ENCODE results near the gene UMAD1.

The UMAD1 gene

GRCh38 chr7:7913504-7913903, 273.0 kb downstream of the UMAD1 start:
- DNase-seq (ENCODE audit: insufficient read length, low spot score) = no peak

DNA sequence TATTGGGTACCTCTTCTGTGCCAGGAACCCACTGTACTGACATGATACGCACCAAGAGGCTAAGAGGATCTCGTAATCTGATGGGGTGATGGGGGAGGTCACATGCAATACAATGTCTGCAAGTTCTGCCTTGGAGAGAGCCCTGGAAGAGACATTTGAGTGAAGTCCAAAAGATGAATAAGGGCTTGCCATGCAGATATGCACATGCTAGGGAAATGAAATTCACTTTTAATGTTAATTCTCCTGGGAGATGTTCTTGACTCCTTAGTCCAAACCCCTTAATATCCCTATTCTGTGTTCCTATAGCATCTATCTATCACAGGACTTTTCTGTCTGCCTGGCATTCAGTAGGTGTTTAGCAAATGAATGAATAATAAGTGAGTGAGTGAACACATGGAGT, 274.0 kb downstream of the UMAD1 start:
- peak; percentile 62 for FAIRE-seq
- DNase-seq (ENCODE audit: insufficient read length, low spot score) = no peak

More at GRCh38 chr7:7913504-7913903, 273.0 kb downstream of the UMAD1 start:
- no peak for FAIRE-seq

DNA sequence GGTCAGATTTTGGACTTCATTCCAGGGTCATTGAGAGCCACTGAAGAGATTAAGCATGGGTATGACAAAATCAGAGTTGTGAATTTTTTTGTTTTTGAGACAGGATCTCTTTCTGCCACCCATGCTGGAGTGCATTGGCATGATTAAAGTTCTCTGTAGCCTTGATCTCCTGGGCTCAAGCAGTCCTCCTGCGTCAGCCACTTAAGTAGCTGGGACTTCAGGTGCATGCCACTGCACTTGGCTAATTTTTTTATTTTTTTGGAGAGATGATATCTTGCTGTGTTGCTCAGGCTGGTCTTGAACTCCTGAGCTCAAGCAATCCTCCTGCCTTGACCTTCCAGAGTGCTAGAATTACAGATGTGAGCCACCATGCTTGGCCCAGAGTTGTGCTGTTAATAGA, 275.5 kb downstream of the UMAD1 start:
- no peak for FAIRE-seq
- no peak for DNase-seq (ENCODE audit: insufficient read length, low spot score)

GRCh38 chr7:7917593-7917992, 277.0 kb downstream of the UMAD1 start:
- DNase-seq (ENCODE audit: insufficient read length, low spot score) = no peak
- FAIRE-seq = no peak

- no peak for FAIRE-seq
- no peak for DNase-seq (ENCODE audit: insufficient read length, low spot score)
Observed at GRCh38 chr7:7918736-7919448, 278.3 kb downstream of the UMAD1 start.

DNA sequence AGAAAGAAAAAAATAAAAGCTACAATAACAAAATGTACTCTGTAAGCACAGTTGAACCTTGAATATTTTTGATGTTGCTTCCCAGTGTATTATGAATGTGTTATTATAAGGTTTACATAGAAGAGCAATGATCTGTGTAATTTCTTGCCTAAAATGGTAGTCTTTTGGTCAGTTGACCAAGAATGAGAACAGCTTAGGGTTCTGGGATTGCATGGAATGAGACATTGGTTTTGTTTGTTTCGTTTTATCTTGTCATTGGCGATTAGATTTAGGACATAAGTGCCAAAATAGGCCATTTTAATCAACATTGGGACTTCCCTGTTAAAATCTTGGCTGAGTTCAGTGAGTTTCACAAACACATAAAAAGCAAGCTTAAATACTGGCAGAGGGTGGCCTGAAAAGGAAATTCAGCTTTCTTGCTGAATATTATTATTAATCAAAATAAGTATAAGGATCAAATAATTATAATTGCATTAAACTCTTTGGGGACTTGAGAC, 278.9 kb downstream of the UMAD1 start:
- no peak for DNase-seq (ENCODE audit: insufficient read length, low spot score)
- no peak for FAIRE-seq

- FAIRE-seq (no peak), DNase-seq (ENCODE audit: insufficient read length, low spot score) (no peak)
Observed at GRCh38 chr7:7920056-7920455, 279.5 kb downstream of the UMAD1 start.

- FAIRE-seq (no peak), DNase-seq (ENCODE audit: insufficient read length, low spot score) (no peak)
Observed at GRCh38 chr7:7920481-7920880, 279.9 kb downstream of the UMAD1 start.

GRCh38 chr7:7921830-7922229, 281.3 kb downstream of the UMAD1 start:
- no peak for FAIRE-seq
- no peak for DNase-seq (ENCODE audit: insufficient read length, low spot score)

GRCh38 chr7:7922684-7923385, 282.3 kb downstream of the UMAD1 start:
- FAIRE-seq (no peak), DNase-seq (ENCODE audit: insufficient read length, low spot score) (no peak)

- DNase-seq (ENCODE audit: insufficient read length, low spot score) (no peak), FAIRE-seq (no peak)
Observed at GRCh38 chr7:7923818-7924217, 283.3 kb downstream of the UMAD1 start.

DNA sequence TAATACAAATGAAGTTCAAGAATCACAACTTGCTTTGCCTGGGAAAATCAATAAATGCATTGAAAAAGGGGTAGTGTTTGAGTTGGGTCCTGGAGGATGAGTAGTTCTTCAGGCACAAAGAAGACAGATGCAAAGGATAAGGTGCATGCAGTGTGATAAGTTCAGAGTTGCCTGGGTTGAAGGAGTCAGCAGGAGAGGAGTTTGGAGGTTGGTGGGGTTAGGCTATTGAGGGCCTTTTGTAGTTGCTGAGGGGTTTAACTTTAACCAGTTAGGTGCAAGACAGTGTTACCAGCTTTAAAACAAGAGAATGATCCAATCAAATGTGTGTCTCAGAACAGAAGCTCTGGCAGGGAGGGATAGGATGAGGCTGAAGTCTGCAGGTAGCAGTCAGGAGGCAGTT, 283.8 kb downstream of the UMAD1 start:
- DNase-seq (ENCODE audit: insufficient read length, low spot score) = no peak
- no peak for FAIRE-seq
